ENCODE data around the gene SERPINI1. TPM values are rescaled to one million over a fixed set of nuclear protein-coding genes. Genes with fewer than 3 reads are reported as not detected.

Gene SERPINI1
- total and polyA plus RNA-seq, 2 of the 8 experiments (the other 6 are each of a cell fraction or from before 2014, with no cell fraction given): 5.3 to 9.9 TPM

DNA sequence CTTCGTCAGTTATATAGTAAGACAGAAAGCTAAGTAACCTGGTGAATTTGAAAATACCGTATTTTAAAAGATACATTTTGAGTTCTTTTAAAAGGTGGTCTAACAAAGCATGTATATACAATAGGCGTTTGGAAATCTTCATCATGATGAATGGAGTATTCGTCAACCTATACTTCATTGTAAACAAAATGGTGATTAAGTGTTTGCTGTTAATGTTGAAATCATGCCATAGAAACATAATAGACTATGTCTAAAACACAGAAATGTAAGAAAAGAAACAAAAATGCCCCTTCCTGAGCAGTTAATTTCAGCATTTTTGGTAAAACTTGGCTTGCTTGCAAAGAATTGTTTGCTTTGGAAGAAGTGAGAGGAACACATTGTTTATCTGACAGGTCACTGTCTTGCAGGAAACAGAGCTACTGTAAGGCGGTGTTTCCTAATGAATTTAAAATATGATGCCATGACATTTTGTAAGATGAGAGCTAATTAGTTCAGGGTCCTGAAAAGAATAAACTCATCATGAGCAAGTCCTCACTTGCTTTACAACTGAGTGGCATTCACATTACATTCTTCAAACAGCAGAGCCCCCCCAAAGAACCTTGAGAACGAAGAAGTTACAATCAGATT lies 126.7 kb downstream of the SERPINI1 start:
- no peak overlapping the region for H4K91ac ChIP-seq (replicated peaks; ENCODE audit: insufficient read length, low read length)
- ChIA-PET CTCF (ENCODE audit: partially characterized antibody) (interaction anchor here (0.6 to 3.1 kb wide), 5 partner anchors 11 to 178 kb away, joined by 3 to 21 read pairs (median 4); no protein-coding TSS in a partner anchor), POLR2A (ENCODE audit: partially characterized antibody) (no interaction called here)
- H3K27me3 ChIP-seq (replicated peaks in 1 of 4; ENCODE audit: control insufficient read depth in 3 of 4, extremely low read depth in 1 of 4, insufficient read depth in 3 of 4, low read length in 3 of 4): no peaks in the 10 kb centered on the region
- H3K18ac ChIP-seq (ENCODE audit: extremely low read depth, low read length): no peak overlapping the region
- no peak overlapping the region for H3K9ac ChIP-seq (replicated peaks in 1 of 4; ENCODE audit: extremely low read depth in 1 of 4, low read depth in 3 of 4, low read length in 3 of 4)
- no peak overlapping the region for H2BK120ac ChIP-seq (replicated peaks; ENCODE audit: low read depth, low read length)
- H2BK20ac ChIP-seq (ENCODE audit: low read length): no peak overlapping the region
- no peaks in the 10 kb centered on the region for H3K79me1 ChIP-seq (ENCODE audit: low read depth, low read length)
- H2AK5ac ChIP-seq (ENCODE audit: low read depth, low read length): no peak overlapping the region
- H2BK5ac ChIP-seq (ENCODE audit: low read depth, low read length): no peak overlapping the region
- no peaks in the 10 kb centered on the region for H3K23me2 ChIP-seq (ENCODE audit: low read depth, low read length)
- H3K27ac ChIP-seq (ENCODE audit: low read depth, low read length): no peak overlapping the region
- no peaks in the 10 kb centered on the region for H4K20me1 ChIP-seq (replicated peaks in 1 of 2; ENCODE audit: control insufficient read depth in 1 of 2, insufficient read depth in 2 of 2, low read length in 2 of 2)
- no peak overlapping the region for H2BK12ac ChIP-seq (ENCODE audit: low read depth, low read length)
- H3K4ac ChIP-seq (replicated peaks; ENCODE audit: insufficient read length, low read depth, low read length): no peak overlapping the region
- H2BK15ac ChIP-seq (ENCODE audit: low read length): no peak overlapping the region
- H2AFZ ChIP-seq (ENCODE audit: low read length): no peak overlapping the region
- H3K79me2 ChIP-seq (ENCODE audit: control insufficient read depth in 1 of 2, insufficient read depth in 2 of 2, low read length in 2 of 2): no peaks in the 10 kb centered on the region
- FAIRE-seq: no peak
- H3K36me3 ChIP-seq (ENCODE audit: control insufficient read depth in 2 of 4, insufficient read depth in 4 of 4, low read length in 3 of 4): no peaks in the 10 kb centered on the region
- no peak overlapping the region for H4K5ac ChIP-seq (ENCODE audit: insufficient read length, low read depth, low read length)
- no peak overlapping the region for H3K23ac ChIP-seq (ENCODE audit: insufficient read length)
- H3K4me3 ChIP-seq (ENCODE audit: extremely low read depth in 1 of 4, insufficient read depth in 2 of 4, low read depth in 3 of 4, low read length in 4 of 4): no peak overlapping the region
- no peak overlapping the region for H3K56ac ChIP-seq (replicated peaks; ENCODE audit: insufficient read length, low read depth, low read length)
- no peaks in the 10 kb centered on the region for H3K4me1 ChIP-seq (replicated peaks in 1 of 4; ENCODE audit: control insufficient read depth in 3 of 4, insufficient read depth in 4 of 4, low read length in 3 of 4)
- no peak overlapping the region for H3K14ac ChIP-seq (ENCODE audit: insufficient read length)
- H4K8ac ChIP-seq (ENCODE audit: extremely low read depth, insufficient read depth, low read length): no peak overlapping the region
- WGBS, 2 experiments (ENCODE audit: extremely low coverage in 1 of 2, insufficient coverage in 1 of 2, insufficient read length in 1 of 2, insufficient replicate concordance in 2 of 2, low coverage in 1 of 2, low lambda C conversion rate in 2 of 2, missing lambda C conversion rate in 1 of 2): 78% methylated on average over 6 of the region's 6 CpGs; no CpG with 5 or more reads in 1 of the 2 experiments
- no peak for TF ChIP-seq KDM1A (IDR thresholded peaks at IDR 0.05; ENCODE audit: borderline replicate concordance, low read length)
- TF ChIP-seq EGR1 (IDR thresholded peaks at IDR 0.05; ENCODE audit: borderline replicate concordance, low read depth, low read length): no peak
- no peak for TF ChIP-seq KDM5A (IDR thresholded peaks at IDR 0.05; ENCODE audit: low read length)
- TF ChIP-seq CREB1 (IDR thresholded peaks at IDR 0.05): no peak
- TF ChIP-seq CTBP2 (IDR thresholded peaks at IDR 0.05; ENCODE audit: borderline replicate concordance, insufficient read depth, insufficient read length, low read length): no peak
- TF ChIP-seq SIX5 (IDR thresholded peaks at IDR 0.05; ENCODE audit: low read depth, low read length): no peak
- TF ChIP-seq RBBP5 (IDR thresholded peaks at IDR 0.05; ENCODE audit: borderline replicate concordance, low read depth, low read length): no peak
- TF ChIP-seq HDAC6 (IDR thresholded peaks at IDR 0.05; ENCODE audit: low read depth, low read length): no peak
- TF ChIP-seq POU5F1 (IDR thresholded peaks at IDR 0.05; ENCODE audit: low read depth, low read length): no peak
- H3K4me2 ChIP-seq (ENCODE audit: insufficient read depth in 1 of 2, low read depth in 2 of 2, low read length in 2 of 2): no peak overlapping the region
- H3K9me3 ChIP-seq (ENCODE audit: insufficient read depth in 2 of 2, low read depth in 1 of 2, low read length in 1 of 2): peaks cover 0 to 2% of the 10 kb centered on the region in 2 experiments; a peak in 1 of 4 replicates
- no peak for DNase-seq (ENCODE audit: low read depth in 1 of 2, low spot score in 2 of 2)

Measured in H1 (cell line).